Kidney epithelial cell (primary cell): ENCODE data around the gene DTX2. TPM values are rescaled to one million over a fixed set of nuclear protein-coding genes. Genes with fewer than 3 reads are reported as not detected.
"Not testable (repeated sequence)": the region's sequence is repeated elsewhere in the genome, so short reads cannot be mapped to it uniquely, and the experiment has no call there.

ENCODE experiments used
- DNase-seq: peaks from one replicate; pipeline ENCODE4 v3.0.0-alpha.2; 2010; ENCODE audit warnings: low read depth
- H3K27me3 ChIP-seq: 2 replicates; pipeline ENCODE4 v1.6.0; 2011; ENCODE audit warnings: low read length; ENCODE audit not compliant: control insufficient read depth, insufficient read depth
- H3K36me3 ChIP-seq: 2 replicates; pipeline ENCODE4 v1.5.1; 2011; ENCODE audit warnings: low read length; ENCODE audit not compliant: control insufficient read depth, insufficient read depth
- H3K4me3 ChIP-seq: 2 replicates; pipeline ENCODE4 v1.5.1; 2011; ENCODE audit warnings: low read depth, mild to moderate bottlenecking, control low read depth, low read length
- total RNA-seq: library from RNA; depleted of rRNA; stranded (reverse); fragments of >200 nt; gene quantifications from 2 replicates; pipeline ENCODE4 v1.2.3, GENCODE V29; 2015
- TF ChIP-seq, protein P1 (sequence below): IDR thresholded peaks from 2 replicates; pipeline ENCODE4 v1.5.1; 2011; ENCODE audit warnings: mild to moderate bottlenecking, moderate library complexity, low read length, control low read depth, inconsistent platforms; ENCODE audit not compliant: insufficient read depth, poor library complexity, severe bottlenecking

The DTX2 gene
- total RNA-seq: 17.9 and 26.6 TPM in 2 replicates

DNA sequence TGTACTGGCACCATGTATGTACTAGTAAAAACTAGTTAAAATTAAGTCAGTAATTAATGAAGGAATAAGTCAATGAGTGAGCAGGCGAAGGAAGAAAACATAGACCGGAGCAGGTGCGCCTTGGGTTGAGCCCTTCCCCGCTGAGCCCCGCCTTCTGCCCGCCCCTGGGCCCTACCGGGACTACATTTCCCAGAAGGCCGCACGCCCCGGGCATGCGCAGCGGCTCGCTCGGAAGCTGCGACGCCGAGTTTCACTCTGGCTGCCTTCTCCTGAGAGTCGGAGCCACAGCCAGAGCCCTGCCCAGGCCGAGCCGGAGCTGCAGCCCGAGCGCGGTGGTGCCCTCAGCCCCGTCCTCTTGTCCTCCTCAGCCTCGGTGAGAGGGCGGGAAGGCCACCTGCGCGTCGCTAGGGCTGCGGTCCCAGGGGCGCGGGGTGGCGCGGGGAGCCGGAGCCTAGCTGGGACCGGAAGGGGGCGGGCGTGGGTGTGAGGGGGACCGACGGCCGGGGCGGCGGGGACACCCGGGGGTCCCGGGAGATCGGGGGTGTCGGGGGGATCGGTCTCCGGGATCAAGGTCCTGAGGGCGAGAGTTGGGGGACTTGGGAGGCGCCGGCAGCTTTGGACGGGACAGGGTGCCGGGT is at the start of gene DTX2:
DTX2 (plus strand) TSS at position 246 of the 638 bp plus-strand sequence. CDS start 18,801 bp downstream, outside the sequence.
- H3K4me3 ChIP-seq: peak within 1 kb of the TSS; percentile 53
- not testable (repeated sequence) for DNase-seq, H3K27me3 ChIP-seq, H3K36me3 ChIP-seq

DNA sequence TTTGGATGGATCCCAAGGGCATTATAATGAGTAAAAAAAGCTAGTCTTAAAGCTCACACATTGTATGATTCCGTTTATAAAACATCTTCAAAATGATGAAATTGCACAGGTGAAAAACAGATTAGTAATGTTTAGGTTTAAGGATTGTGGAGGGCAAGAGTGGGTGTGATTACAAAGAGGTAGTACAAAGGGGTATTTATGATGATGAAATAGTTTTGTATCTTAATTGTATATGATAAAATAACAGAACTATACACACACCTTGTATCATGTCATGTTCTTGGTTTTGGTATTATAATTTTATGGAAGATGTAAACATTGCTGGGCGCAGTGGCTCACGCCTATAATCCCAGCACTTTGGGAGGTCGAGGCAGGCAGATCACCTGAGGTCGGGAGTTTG is 49.3 kb upstream of the DTX2 start:
- no peaks in the 10 kb centered on the region for H3K27me3 ChIP-seq

DNA sequence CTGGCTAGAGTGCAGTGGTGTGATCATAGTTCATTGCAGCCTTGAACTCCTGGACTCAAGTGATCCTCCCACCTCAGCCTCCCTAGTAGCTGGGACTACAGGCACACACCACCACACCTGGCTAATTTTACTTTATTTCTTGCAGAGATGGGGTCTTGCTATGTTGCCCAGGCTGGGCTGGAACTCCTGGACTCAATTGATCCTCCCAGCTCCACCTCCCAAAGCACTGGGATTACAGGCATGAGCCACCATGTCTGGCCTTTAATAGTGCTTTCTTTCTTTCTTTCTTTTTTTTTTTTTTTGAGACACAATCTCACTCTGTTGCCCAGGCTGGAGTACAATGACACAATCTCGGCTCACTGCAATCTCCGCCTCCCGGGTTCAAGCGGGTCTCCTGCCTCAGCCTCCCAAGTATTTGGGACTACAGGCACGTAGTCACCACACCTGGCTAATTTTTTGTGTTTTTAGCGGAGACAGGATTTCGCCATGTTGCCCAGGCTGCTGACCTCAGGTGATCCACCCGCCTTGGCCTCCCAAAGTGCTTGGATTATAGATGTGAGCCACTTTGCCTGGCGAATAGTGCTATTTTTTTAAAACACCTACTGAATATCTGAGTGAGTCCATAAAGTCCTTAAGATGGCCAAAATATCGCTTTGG is 43.7 kb upstream of the DTX2 start:
- DNase-seq, H3K4me3 ChIP-seq, H3K36me3 ChIP-seq, H3K27me3 ChIP-seq: not testable (repeated sequence)

More for the DNA sequence above, 49.3 kb upstream of the DTX2 start:
- H3K36me3 ChIP-seq: no peaks in the 10 kb centered on the region
- TF ChIP-seq, protein P1, sequence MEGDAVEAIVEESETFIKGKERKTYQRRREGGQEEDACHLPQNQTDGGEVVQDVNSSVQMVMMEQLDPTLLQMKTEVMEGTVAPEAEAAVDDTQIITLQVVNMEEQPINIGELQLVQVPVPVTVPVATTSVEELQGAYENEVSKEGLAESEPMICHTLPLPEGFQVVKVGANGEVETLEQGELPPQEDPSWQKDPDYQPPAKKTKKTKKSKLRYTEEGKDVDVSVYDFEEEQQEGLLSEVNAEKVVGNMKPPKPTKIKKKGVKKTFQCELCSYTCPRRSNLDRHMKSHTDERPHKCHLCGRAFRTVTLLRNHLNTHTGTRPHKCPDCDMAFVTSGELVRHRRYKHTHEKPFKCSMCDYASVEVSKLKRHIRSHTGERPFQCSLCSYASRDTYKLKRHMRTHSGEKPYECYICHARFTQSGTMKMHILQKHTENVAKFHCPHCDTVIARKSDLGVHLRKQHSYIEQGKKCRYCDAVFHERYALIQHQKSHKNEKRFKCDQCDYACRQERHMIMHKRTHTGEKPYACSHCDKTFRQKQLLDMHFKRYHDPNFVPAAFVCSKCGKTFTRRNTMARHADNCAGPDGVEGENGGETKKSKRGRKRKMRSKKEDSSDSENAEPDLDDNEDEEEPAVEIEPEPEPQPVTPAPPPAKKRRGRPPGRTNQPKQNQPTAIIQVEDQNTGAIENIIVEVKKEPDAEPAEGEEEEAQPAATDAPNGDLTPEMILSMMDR: no peak
- H3K4me3 ChIP-seq: no peak overlapping the region
- no peak for DNase-seq

DNA sequence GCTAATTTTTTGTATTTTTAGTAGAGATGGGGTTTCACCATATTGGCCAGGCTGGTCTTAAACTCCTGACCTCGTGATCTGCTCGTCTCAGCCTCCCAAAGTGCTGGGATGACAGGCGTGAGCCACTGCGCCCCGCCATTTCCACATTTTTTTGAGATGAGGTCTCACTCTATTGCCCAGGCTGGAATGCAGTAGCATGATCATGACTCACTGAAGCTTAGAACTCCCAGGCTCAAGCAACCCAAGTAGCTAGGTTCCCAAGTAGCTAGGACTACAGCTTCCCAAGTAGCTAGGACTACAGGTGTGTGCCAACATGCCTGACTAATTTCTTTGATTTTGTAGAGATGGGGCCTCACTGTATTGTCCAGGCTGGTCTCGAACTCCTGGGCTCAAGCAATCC is 40.4 kb upstream of the DTX2 start:
- H3K27me3 ChIP-seq, H3K36me3 ChIP-seq, H3K4me3 ChIP-seq: not testable (repeated sequence)
- peak; percentile 96 for DNase-seq

DNA sequence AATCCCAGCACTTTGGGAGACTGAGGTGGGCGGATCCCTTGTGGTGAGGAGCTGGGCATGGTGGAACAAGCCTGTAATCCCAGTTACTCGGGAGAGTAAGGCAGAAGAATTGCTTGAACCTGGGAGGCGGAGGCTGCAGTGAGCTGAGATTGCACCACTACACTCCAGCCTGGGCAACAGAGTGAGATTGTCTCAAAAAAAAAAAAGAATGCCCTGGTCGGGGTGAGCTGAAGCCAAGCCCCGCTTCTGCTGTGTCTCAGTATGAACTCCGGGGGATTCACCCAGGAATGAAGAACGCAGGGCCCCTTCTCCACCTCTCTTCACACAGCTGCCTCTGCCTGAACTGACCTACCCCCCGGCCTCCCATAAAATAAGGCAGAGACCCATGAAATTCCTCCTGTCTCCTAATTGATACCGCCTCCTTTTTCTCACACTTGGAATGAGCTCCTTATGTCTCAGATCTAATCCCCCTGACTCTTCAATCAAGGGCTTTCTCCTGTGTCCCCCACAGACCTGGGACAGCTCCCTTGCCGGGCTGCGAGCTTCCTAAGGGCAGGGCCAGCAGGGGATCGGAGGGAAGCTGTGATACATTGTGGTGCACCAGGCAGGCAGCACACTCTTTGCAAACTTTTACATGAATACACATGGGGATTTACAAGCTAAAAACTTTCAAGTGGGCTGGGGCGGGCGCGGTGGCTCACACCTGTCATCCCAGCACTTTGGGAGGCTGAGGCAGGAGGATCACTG is 37.7 kb upstream of the DTX2 start:
- H3K4me3 ChIP-seq: no peak overlapping the region
- H3K36me3 ChIP-seq: no peaks in the 10 kb centered on the region
- no peaks in the 10 kb centered on the region for H3K27me3 ChIP-seq
- TF ChIP-seq, protein P1: no peak
- peak; percentile 29 for DNase-seq

DNA sequence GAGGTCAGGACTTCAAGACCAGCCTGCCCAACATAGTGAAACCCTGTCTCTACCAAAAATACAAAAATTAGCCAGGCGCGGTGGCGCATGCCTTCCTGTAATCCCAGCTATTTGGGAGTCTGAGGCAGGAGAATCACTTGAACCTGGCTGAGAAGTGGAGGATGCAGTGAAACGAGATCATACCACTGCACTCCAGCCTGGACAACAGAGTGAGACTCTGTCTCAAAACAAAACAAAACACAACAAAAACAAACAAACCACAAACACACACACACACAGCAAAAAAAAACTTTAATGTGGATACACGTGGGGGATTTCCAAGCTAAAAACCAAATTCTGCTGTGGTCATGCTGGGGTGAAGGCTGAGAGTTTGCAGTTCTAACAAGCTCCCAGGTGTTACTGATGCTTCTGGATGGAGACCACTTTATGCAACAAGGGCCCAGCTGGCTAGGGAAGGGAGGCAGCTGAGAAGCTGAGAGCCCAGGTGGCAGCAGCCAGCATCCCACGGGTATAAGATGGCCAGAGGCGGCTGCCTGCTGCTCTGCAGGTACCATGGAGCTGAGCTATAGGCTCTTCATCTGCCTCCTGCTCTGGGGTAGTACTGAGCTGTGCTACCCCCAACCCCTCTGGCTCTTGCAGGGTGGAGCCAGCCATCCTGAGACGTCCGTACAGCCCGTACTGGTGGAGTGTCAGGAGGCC is 36.9 kb upstream of the DTX2 start, which contains the start of gene ZP3:
ZP3 (plus strand) TSS at position 538 of the 699 bp plus-strand sequence; CDS start at position 553, 15 bp downstream.
- Histone ChIP-seq H3K36me3 (no peaks in the 10 kb centered on the region), H3K4me3 (no peak within 1 kb of the TSS), H3K27me3 (no peaks in the 10 kb centered on the region)
- TF ChIP-seq, protein P1: no peak
- no peak for DNase-seq

DNA sequence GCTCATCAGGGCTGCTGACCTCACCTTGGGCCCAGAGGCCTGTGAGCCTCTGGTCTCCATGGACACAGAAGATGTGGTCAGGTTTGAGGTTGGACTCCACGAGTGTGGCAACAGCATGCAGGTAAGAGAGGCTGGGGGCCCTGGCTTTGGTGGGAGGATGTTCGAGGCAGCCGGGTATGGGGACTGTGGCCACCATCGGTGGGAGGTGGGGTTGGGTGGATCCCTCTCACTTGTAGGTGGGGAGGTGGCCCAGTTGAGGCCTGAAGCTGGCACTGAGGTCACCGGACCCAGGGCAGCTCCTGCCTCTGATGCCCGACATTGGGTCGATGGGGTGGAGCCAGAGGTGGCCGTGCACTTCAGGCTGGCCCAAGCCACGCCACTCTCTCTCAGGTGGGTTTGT is 36.4 kb upstream of the DTX2 start:
- no peak for DNase-seq
- Histone ChIP-seq H3K27me3 (no peaks in the 10 kb centered on the region), H3K36me3 (no peaks in the 10 kb centered on the region), H3K4me3 (no peak overlapping the region)
- TF ChIP-seq, protein P1: no peak

DNA sequence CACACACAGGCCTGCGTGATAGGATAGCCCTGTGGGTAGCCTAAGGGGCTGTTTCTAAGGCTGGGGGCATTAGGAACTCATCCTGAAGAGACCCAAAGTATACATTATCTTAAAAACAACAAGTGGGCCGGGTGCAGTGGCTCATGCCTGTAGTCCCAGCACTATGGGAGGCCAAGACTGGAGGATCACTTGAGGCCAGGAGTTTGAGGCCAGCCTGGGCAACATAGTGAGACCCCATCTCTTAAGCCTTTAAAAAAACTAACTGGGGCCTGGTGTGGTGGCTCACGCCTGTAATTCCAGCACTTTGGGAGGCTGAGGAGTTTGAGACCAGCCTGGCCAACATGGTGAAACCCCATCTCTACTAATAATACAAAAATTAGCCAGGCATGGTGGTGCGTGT is 36.0 kb upstream of the DTX2 start:
- not testable (repeated sequence) for DNase-seq, H3K27me3 ChIP-seq, H3K36me3 ChIP-seq, H3K4me3 ChIP-seq
